GM18867 (cell line): ENCODE measurements around the gene EDDM13.
"Not testable (repeated sequence)": the region's sequence is repeated elsewhere in the genome, so short reads cannot be mapped to it uniquely, and the experiment has no call there.

Experiments used
- ATAC-seq: cut with Tn5 transposase; IDR thresholded peaks from one replicate; pipeline ENCODE4 v1.9.1; 2021; ENCODE audit warnings: mild to moderate bottlenecking, moderate library complexity; ENCODE audit not compliant: unreplicated experiment

The EDDM13 gene, protein sequence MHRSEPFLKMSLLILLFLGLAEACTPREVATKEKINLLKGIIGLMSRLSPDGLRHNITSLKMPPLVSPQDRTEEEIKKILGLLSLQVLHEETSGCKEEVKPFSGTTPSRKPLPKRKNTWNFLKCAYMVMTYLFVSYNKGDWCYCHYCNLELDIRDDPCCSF

DNA sequence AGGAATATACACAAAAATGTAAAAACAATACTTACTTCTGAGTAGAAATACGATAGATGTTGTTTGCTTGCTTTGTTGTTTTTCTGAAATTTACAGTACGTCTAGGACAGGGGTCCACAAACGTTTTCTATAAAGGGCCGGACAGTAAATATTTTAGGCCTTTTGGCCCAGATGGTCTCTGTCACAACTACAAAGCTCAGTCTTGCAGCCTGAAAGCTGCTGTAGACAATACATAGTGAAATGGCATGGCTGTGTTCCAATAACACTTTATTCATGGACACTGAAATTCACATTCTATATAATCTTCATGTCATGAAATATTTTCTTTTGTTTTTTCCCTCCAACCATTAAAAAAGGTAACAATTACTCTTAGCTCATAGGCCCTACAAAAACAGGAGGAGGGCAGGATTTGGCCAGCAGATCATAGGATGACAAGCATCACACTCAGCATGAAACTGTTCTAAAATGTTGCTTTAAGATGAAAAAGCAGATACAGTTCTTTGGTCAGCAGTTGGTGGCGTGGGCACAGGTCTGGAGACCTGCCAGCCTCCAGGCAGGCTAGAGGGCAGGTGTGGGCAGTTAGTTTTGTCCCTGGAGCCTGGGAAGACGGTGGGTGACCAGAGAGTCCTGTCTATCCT, at the start of gene EDDM13:
TSS of gene EDDM13 (plus strand) at position 588 of the 638 bp plus-strand sequence. CDS start 87 bp downstream, outside the sequence.
- no peak for ATAC-seq

DNA sequence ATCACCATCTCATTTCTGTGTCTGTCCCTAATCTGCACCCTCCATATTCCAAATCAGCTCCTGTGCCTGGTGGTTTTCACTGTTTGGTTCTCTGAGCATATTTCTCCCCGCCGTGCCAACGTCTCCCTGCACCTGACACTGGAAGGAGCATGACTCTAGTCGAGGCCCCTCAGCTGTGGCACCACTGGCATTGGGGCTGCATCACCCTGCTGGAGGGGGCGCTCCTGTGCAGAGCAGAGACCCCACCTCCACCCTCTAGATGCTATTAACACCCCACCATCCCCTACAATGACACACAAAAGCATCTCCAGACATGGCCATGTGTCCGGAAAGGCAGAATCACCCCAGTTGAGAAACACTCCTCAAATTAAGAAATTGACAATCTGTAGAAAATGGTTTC, 49.6 kb upstream of the EDDM13 start:
- ATAC-seq, result no peak

DNA sequence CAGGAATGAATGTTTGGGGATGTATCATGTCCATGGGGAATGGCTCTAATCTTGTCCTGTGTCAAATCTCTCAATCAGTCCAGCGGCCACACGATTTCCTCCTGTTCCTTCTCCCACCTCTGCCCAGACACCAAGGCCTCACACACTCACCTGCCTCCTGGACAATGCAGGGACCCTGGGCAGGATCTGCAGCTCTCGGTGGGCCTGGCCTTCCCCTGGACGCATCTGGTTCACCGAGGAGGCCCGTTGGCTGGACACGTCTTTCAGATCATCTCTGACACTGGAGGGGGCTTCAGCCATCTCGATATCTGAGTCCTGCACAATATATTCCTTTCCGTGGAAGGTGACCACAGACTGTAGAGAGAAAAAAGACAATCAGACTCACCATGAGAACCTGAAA, 49.1 kb upstream of the EDDM13 start:
- no peak for ATAC-seq

DNA sequence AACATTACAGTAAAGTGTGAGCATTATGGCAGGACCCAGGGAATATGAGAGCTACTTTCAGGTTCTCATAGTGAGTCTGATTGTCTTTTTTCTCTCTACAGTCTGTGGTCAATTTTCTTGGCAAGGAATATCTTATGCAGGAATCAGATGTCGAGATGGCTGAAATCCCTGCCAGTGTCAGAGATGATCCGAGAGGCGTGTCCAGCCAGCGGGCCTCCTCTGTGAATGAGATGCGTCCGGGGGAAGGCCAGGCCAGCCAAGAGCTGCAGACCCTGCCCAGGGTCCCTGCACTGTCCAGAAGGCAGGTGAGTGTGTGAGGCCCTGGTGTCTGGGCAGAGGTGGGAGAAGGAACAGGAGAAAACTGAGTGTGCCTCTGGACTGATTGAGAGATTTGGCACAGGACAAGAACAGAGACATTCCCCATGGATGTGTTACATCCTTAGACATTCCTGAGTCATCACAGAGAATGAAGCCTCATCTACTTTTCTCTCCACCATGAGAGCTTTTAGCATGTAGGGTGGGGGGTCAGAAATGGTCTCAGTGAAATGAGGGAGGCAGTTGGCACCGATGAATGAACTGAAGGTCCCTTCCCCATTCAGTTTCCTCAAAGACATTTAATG, 27.3 kb upstream of the EDDM13 start:
- ATAC-seq, result no peak

DNA sequence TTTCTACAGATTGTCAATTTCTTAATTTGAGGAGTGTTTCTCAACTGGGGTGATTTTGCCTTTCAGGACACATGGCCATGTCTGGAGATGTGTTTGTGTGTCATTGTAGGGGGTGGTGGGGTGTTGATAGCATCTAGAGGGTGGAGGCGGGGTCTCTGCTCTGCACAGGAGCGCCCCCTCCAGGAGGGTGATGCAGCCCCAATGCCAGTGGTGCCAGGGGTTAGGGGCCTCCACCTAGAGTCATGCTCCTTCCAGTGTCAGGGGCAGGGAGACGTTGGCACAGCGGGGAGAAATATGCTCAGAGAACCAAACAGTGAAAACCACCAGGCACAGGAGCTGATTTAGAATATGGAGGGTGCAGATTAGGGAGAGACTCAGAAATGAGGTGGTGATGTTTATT, 26.8 kb upstream of the EDDM13 start:
- not testable (repeated sequence) for ATAC-seq

DNA sequence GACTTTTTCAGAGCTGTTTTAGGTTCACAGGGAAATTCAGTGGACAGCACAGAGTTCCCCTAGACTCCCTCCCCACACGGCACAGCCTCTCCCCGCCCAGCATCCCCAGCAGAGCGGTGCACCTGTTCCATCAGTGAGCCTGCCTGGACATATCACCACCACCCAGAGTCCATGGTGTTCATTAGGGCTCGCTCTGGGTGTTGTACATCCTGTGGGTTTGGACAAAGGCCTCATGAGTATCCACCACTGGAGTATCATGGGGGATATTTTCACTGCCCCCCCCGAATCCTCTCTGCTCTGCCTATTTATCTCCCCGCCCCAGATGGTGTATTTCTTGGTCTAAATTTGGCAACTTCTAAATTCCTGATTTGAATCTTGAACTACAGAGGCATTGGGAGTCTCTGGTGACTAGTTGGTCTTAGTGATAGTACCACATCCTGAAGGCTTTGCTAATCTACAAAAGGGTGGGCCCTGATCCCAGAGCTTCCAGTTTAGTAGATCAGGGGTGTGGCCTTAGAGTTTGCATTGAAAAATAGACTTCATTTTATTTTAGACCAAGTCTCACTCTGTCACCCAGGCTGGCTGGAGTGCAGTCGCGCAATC, 23.7 kb upstream of the EDDM13 start:
- ATAC-seq, result not testable (repeated sequence)

DNA sequence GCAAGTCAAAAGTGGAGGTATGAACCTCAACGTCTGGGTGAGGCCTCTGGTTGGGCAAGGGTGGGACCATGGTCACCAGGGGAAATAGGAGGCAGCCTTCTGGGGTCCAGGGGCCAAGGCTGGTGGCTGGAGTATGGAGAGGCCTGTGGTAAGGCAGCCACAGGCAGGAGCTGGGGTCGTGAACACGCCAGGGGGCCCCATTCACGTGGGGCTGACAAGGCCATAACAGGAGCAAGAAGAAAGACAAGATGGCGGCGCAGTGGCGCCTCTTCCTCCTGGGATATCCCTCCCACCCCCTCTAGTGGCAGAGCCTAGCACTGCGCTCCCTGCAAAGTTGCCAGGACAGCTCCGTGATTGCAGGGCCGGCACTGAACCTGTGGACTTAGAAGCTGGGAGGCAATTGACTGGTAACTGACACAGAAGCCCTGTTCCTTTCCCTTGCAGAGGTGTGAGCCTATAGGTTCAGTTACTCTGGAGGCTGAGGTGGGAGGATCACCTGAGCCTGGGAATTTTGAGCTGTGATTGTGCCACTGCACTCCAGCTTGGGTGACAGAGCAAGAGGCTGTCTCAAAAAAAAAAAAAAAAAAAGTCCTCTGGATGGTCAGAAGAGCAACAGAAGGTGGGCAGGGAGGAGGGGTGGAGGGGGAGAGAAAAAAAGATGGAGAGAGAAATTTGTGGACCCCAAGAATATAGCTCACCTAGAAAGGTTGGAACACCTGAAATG, 19.7 kb upstream of the EDDM13 start:
- no peak for ATAC-seq

DNA sequence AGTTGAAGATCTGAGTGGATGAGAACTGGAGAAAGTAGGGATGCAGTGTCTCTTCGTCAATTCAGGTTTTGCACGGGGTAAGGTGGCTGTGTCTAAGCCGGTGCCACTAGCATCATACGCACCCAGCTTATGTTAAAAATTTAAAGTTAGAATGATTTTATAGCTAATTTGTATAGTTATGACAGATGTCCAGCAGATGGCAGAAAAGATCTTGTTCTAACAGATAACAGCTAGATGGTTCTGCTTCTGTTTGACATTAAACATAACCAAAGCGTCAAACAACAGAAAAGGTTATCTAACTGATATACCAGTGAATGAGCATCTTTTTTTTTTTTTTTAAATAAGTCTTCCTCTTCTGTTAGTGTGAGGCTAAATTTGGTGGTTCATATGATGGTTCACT, 18.8 kb upstream of the EDDM13 start:
- ATAC-seq, result no peak

DNA sequence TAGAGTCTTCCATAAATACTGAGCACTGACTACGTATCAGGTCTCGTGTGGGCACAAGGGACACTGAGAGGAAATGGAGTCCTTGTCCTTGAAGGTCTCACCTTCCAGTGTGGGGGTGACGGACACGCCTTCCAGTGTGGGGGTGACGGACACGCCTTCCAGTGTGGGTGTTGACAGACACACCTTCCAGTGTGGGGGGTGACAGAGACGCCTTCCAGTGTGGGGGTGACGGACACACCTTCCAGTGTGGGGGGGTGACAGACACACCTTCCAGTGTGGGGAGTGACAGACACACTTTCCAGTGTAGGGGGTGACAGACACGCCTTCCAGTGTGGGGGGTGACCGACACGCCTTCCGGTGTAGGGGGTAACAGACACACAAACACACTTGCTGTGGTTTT, 14.3 kb upstream of the EDDM13 start:
- no peak for ATAC-seq

DNA sequence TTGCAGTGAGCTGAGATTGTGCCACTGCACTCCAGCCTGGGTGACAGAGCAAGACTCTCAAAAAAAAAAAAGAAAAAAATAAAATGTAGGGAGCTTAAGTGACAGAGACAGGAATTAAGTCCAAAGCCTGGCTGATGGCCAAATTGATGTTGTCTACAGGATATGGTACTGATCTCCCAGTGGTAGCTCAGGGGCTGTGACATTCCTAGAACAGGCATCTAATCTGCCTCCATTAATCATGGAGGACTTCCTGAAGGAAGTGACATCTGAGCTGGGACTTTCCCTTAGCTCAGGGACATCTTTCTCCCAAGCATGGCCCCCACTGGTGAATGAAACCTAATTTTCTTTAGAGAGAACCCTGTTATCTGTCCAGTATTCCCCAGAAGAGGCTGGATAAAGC, 11.4 kb upstream of the EDDM13 start:
- ATAC-seq, result no peak

DNA sequence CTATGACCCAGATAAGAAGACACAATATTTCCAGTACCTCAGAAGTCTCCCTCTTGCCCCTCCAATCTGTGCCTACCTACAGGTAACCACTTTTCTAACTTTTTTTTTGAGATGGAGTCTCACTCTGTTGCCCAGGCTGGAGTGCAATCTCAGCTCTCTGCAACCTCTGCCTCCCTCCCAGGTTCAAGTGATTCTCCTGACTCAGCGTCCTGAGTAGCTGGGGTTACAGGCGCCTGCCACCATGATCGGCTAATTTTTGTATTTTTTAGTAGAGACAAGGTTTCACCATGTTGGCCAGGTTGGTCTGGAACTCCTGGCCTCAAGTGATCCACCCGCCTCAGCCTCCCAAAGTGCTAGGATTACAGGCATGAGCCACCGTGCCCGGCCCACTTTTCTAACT, 10.6 kb upstream of the EDDM13 start:
- not testable (repeated sequence) for ATAC-seq

DNA sequence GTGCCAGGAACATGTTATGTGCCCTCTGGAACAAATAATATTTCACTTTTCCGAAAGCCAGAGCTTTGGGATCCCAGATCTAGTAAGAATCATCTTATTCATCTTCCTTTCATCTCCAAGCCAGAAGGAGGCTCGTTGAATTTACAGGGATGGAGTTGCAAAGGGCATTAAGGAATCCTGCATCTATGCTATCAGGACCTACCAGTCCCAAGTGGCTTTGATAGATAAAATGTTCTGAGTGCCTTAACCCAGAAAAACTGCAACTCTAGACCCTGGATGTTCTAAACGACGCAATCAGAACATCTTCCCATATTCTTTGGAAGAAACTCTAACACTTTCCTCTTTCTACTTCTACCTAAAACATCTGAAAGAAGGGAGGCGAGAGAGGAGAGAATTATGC, 9.2 kb upstream of the EDDM13 start:
- no peak for ATAC-seq

DNA sequence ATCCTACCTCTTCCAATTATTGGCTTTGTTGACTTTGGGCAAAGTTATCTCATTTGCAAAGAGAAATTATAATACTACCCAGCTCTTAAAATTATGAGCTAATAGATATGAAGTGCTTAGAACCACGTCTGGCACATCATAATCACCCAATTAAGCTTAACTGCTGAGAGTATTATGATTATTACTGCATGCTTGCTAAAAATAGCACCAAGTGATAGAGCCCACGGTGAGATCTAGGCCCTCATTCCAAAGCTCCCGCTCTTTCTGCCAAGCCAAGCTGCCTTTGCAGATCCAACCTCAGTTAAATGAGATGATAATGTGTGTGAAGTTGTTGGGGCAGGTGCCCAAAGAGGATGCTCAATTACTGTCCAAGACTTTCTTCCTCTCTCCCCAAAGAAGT, 6.5 kb upstream of the EDDM13 start:
- ATAC-seq, result no peak

DNA sequence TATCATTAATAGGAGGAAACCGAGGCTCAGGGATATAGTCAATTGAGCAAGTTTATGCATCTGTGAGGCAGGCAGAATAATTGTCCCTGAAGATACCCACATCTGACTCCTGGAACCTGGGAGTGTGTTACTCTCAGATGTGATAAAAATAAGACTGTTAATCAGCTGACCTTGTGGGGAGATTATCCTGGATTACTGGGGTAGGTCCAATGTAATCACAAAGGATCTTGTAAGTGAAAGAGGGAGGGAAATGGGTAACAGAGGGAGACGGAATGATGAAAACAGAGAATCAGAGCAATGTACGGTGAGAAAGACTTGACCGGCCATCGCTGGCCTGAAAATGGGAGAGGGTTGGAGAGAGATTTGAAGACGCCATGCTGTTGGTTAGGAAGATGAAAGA, 3.2 kb upstream of the EDDM13 start:
- no peak for ATAC-seq

DNA sequence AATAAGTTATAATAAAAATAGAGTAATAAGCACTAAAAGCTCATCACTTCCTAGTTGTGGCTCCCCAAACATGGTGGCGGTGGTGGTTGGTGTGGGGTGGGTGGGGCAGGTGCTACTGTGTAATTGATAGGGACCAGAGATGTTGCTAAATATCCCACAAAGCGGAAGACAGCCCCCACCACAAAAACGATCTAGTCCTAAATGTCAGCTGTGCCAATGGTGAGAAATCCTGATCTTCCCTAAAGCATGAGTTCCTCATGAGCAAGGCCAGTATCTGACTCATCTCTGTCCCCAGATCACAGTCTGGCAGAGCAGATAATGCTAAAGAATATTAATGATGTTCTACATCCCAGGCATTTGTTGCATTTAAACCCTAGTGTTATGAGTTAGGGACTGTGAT, 1.9 kb upstream of the EDDM13 start:
- no peak for ATAC-seq

DNA sequence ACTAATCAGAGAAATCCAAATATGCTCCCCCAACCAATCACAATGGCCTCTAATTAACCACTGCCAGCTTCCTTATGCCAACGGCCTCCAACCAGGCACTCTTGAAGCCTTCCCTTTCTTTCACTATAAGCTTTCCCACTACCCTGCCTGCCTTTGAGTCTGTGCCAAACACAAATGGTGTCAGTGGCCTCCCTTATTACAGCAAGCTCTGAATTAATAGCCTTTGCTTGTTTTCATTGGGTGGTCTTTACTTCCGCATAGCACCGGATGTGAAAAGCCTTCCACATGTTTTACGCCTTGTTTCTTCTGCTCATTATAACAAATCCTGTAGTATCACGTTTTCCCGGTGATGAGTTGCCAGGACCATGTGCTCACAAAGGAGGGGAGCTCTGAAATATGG, 1.4 kb upstream of the EDDM13 start:
- no peak for ATAC-seq

DNA sequence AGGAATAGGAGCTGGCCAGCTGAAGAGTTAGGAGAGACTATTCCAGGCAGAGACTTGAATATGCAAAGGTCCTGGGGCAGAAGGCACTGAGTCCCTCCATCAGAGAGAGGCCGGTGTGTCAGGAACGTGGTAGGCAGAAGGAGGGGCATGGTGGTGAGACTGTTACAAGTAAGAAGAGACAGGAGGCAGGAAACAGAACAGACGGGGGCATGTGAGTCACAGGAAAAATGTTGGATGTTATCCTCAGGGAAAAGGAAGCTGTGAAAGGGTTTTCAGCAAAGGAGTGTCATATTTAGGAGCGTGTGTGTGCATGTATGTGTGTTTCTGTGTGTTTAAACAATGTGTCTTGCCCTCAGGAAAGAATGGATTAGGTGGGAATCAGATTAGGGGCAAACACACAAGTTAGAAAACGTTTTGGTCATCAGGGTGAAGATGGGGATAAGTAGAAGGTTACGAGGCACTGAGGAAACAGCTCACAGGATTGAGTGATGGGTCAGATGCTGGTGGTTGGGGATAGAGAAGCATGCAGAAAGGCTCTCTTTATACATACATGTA, 1.1 kb downstream of the EDDM13 start:
- ATAC-seq, result no peak

DNA sequence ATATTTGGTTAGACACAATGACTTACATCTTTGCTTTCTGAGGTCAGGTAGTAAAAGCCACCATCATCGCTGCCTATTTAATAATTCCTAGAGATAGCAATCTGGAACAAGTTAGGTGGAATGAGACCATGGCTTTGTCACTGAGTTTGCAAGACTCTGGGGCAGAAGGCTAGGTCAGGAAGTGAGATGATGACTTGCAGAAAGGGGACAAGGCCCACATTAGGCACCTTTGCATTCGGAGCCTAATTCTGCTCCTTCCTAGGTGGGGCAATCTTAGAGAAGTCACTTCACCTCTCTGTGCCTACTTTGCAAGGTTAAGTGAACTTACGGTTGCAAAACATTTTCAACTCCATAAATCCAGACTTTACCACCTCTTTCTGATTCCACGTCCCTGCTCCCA, 10.3 kb downstream of the EDDM13 start:
- no peak for ATAC-seq

DNA sequence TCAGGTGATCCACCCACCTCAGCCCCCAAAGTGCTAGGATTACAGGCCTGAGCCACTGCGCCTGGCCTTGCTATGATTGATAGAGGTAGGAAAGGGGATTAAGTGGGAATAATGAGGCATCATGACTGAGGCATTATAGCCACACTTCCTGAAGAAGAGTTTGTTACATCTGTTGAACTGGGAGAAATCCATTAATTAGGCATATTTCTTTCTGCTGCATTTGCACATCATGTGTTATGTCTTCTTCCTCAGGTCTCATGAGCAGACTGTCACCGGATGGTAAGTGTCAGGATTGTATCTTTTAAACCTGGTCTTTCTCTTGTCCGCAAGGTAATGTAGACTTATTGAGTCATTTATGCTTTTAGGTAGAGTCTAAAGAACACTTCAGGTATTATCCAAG, 12.2 kb downstream of the EDDM13 start:
- no peak for ATAC-seq

DNA sequence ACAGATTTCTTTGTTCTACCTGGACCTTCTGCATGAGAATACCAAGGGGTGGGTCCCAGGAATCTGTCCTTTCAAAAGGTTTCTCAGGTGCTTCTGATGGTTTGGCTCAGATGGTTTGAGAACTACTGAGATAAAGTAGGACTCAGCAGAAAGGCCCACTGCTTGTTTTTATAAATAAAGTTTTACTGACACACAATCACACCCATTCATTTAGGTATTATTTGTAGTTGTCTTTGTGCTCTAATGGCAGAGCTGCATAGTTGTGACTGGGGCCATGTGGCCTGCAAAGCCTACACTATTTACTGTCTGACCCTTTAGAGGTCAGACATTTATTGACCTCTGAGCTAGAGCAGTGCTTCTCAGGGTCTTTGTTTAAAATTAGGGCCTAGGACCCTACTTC, 17.6 kb downstream of the EDDM13 start:
- ATAC-seq, result no peak

DNA sequence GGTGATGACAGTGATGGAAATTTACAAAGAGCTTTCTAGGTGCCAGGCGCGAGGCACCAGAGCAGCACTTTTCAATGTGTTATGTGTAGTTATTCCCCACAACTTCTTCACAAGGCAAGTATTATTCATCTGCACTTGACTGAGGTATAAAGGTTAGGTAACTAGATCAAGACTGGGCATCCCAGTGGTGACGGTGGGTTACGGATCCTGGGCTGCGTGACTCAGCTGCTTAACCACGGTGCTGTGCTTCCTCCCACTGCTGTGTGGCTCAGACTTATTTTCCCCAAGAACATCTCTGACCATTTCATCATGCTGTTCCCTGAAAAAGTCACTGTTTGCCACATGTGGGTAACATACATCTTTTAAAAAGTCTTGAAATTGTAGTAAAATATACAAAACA, 19.3 kb downstream of the EDDM13 start:
- no peak for ATAC-seq
